Measurements from ENCODE around the gene DNAH3.

DNAH3 gene

GRCh38 chr16:20901436-20902112, 249.1 kb downstream of the DNAH3 start:
- peak; percentile 41 for DNase-seq

GRCh38 chr16:20901068-20901435, 249.6 kb downstream of the DNAH3 start:
- no peak for DNase-seq

- peak; percentile 87 for DNase-seq
These were observed 250.2 kb downstream of the DNAH3 start, which contains the start of the genes DCUN1D3 and LYRM1 for GRCh38 chr16:20900299-20901067. Gene DCUN1D3, minus strand, starts transcription at chr16:20900358. Its CDS starts 37,820 bp downstream, at chr16:20862538. Gene LYRM1, plus strand, starts transcription at chr16:20900771. Its CDS starts 14,785 bp downstream, at chr16:20915556.

GRCh38 chr16:20899477-20900298, 251.0 kb downstream of the DNAH3 start:
- no peak for DNase-seq

- no peak for DNase-seq
These were observed 251.6 kb downstream of the DNAH3 start for GRCh38 chr16:20899071-20899470.

- no peak for DNase-seq
These were observed 252.7 kb downstream of the DNAH3 start for GRCh38 chr16:20897922-20898321.

- no peak for DNase-seq
These were observed 253.3 kb downstream of the DNAH3 start for GRCh38 chr16:20897253-20897897.

GRCh38 chr16:20894388-20894787, 256.3 kb downstream of the DNAH3 start:
- DNase-seq = no peak

- no peak for DNase-seq
These were observed 260.9 kb downstream of the DNAH3 start for GRCh38 chr16:20889625-20890275.

- no peak for DNase-seq
These were observed 263.4 kb downstream of the DNAH3 start for GRCh38 chr16:20887207-20887606.

GRCh38 chr16:20886320-20886719, 264.3 kb downstream of the DNAH3 start:
- no peak for DNase-seq

GRCh38 chr16:20884240-20884556, 266.4 kb downstream of the DNAH3 start:
- DNase-seq = no peak

- no peak for DNase-seq
These were observed 266.9 kb downstream of the DNAH3 start for GRCh38 chr16:20883554-20884239.
